EH (cell line): Measurements from ENCODE around the gene NCOA3.
"Not testable (repeated sequence)": the region's sequence is repeated elsewhere in the genome, so short reads cannot be mapped to it uniquely, and the experiment has no call there.

Source experiments
- DNase-seq: peaks from one replicate; pipeline ENCODE4 v3.0.0-alpha.2; 2015; ENCODE audit warnings: low read depth

Gene NCOA3

GRCh38 chr20:47535994-47536393, 34.3 kb downstream of the NCOA3 start:
- no peak for DNase-seq

- peak; percentile 55 for DNase-seq
Measured at GRCh38 chr20:47540443-47541354, 39.0 kb downstream of the NCOA3 start.

GRCh38 chr20:47541355-47541922, 39.8 kb downstream of the NCOA3 start:
- no peak for DNase-seq

GRCh38 chr20:47543006-47543431, 41.3 kb downstream of the NCOA3 start:
- DNase-seq, result peak; percentile 69

- peak; percentile 85 for DNase-seq
Measured at GRCh38 chr20:47544240-47544639, 42.6 kb downstream of the NCOA3 start.

GRCh38 chr20:47544852-47545251, 43.2 kb downstream of the NCOA3 start:
- peak; percentile 71 for DNase-seq

- DNase-seq, result no peak
Measured at GRCh38 chr20:47545499-47545898, 43.8 kb downstream of the NCOA3 start.

GRCh38 chr20:47546184-47547033, 44.7 kb downstream of the NCOA3 start:
- DNase-seq, result peak; percentile 94

- no peak for DNase-seq
Measured at GRCh38 chr20:47547034-47547387, 45.3 kb downstream of the NCOA3 start.

GRCh38 chr20:47549671-47550070, 48.0 kb downstream of the NCOA3 start:
- no peak for DNase-seq

- no peak for DNase-seq
Measured at GRCh38 chr20:47551222-47551621, 49.5 kb downstream of the NCOA3 start.

- DNase-seq, result peak; percentile 34
Measured at GRCh38 chr20:47551841-47552240, 50.2 kb downstream of the NCOA3 start.

GRCh38 chr20:47552996-47553395, 51.3 kb downstream of the NCOA3 start:
- DNase-seq, result no peak

GRCh38 chr20:47553594-47554235, 52.0 kb downstream of the NCOA3 start:
- not testable (repeated sequence) for DNase-seq

GRCh38 chr20:47554283-47554682, 52.6 kb downstream of the NCOA3 start:
- DNase-seq, result not testable (repeated sequence)

GRCh38 chr20:47557218-47557617, 55.5 kb downstream of the NCOA3 start:
- no peak for DNase-seq

- DNase-seq, result peak; percentile 60
Measured at GRCh38 chr20:47557791-47558190, 56.1 kb downstream of the NCOA3 start.

GRCh38 chr20:47558295-47559066, 56.8 kb downstream of the NCOA3 start:
- peak; percentile 78 for DNase-seq

GRCh38 chr20:47559141-47559540, 57.5 kb downstream of the NCOA3 start:
- peak; percentile 62 for DNase-seq

GRCh38 chr20:47561180-47561579, 59.5 kb downstream of the NCOA3 start:
- peak; percentile 58 for DNase-seq
